Neural crest cell (in vitro differentiated cells): Measurements from ENCODE around the gene PKDREJ. TPM values are rescaled to one million over a fixed set of nuclear protein-coding genes. Genes with fewer than 3 reads are reported as not detected.

Experiments used
- DNase-seq: peaks from one replicate; pipeline ENCODE4 v3.0.0; 2021; ENCODE audit warnings: low read depth, mixed read lengths, low spot score
- H3K27ac Mint-ChIP-seq: one replicate; pipeline ENCODE4 v1.8.0; 2021; ENCODE audit warnings: mild to moderate bottlenecking, mixed read lengths; ENCODE audit not compliant: unreplicated experiment
- H3K27me3 Mint-ChIP-seq: 2 replicates; pipeline ENCODE4 v1.8.0; 2021; ENCODE audit warnings: low read depth, mild to moderate bottlenecking, mixed read lengths
- H3K36me3 Mint-ChIP-seq: 2 replicates; pipeline ENCODE4 v1.8.0; 2021; ENCODE audit warnings: low read depth, mild to moderate bottlenecking, mixed read lengths
- H3K4me1 Mint-ChIP-seq: 2 replicates; pipeline ENCODE4 v1.8.0; 2021; ENCODE audit warnings: mixed read lengths
- H3K4me3 Mint-ChIP-seq: one replicate; pipeline ENCODE4 v1.8.0; 2021; ENCODE audit warnings: mild to moderate bottlenecking, mixed read lengths
- H3K9me3 Mint-ChIP-seq: 2 replicates; pipeline ENCODE4 v1.8.0; 2021; ENCODE audit warnings: mixed read lengths
- total RNA-seq: library from RNA; stranded (reverse); gene quantifications from 2 replicates; pipeline ENCODE4 v1.2.1, GENCODE V29; 2021
- TF ChIP-seq, protein P1 (sequence below): fragments of 200-600 bp; sonication (generic); conservative IDR thresholded peaks from 2 replicates; pipeline ENCODE4 v1.5.0; 2021; ENCODE audit warnings: antibody characterized with exemption, mild to moderate bottlenecking

Gene PKDREJ
- total RNA-seq, 1 donor from 2014 or later, result 0.02 TPM

DNA sequence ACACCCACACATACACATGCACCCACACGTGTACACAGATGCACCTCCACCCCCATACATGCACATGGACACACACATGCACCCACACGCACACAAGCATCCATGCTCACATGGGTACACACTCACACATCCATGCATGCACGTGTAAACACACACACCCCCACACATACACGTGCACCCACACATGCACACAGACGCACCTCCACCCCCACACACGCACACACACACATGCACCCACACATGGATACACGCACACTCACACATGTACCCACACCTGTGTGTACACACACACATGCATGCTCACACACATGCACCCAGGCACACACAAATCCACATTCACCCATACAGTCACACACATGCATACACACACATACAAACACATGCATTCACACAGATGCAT, 37.5 kb downstream of the PKDREJ start:
- no peaks in the 10 kb centered on the region for H3K27me3 Mint-ChIP-seq
- TF ChIP-seq, protein P1, sequence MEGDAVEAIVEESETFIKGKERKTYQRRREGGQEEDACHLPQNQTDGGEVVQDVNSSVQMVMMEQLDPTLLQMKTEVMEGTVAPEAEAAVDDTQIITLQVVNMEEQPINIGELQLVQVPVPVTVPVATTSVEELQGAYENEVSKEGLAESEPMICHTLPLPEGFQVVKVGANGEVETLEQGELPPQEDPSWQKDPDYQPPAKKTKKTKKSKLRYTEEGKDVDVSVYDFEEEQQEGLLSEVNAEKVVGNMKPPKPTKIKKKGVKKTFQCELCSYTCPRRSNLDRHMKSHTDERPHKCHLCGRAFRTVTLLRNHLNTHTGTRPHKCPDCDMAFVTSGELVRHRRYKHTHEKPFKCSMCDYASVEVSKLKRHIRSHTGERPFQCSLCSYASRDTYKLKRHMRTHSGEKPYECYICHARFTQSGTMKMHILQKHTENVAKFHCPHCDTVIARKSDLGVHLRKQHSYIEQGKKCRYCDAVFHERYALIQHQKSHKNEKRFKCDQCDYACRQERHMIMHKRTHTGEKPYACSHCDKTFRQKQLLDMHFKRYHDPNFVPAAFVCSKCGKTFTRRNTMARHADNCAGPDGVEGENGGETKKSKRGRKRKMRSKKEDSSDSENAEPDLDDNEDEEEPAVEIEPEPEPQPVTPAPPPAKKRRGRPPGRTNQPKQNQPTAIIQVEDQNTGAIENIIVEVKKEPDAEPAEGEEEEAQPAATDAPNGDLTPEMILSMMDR, result no peak
- no peak overlapping the region for H3K4me3 Mint-ChIP-seq
- no peaks in the 10 kb centered on the region for H3K9me3 Mint-ChIP-seq
- H3K27ac Mint-ChIP-seq, result no peak overlapping the region
- peaks cover 14% of the 10 kb centered on the region for H3K36me3 Mint-ChIP-seq
- H3K4me1 Mint-ChIP-seq, result peaks cover 7% of the 10 kb centered on the region
- DNase-seq, result no peak

DNA sequence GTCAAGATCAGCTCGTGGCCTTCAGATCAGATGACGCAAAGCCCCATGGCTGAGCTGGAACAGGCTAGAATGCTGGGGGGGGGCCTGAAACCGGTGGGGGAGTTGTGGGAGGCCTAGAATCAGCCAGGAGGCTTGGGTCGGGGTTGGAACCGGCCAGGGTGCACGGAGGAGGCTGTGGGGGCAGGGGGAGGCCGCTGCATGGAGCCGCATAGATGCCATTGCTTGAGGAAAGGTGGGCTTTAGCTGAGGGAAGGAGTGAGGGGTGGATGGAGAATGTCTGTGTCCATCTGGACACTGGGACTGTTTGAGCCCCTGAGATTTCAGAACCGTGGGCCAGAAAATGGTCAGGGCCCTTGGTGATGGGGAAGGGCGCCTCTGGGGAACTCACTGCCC, 38.2 kb downstream of the PKDREJ start:
- H3K4me3 Mint-ChIP-seq, result no peak overlapping the region
- peaks cover 14% of the 10 kb centered on the region for H3K36me3 Mint-ChIP-seq
- no peaks in the 10 kb centered on the region for H3K27me3 Mint-ChIP-seq
- no peaks in the 10 kb centered on the region for H3K9me3 Mint-ChIP-seq
- TF ChIP-seq, protein P1, result no peak
- H3K27ac Mint-ChIP-seq, result no peak overlapping the region
- DNase-seq, result no peak
- peaks cover 7% of the 10 kb centered on the region for H3K4me1 Mint-ChIP-seq

DNA sequence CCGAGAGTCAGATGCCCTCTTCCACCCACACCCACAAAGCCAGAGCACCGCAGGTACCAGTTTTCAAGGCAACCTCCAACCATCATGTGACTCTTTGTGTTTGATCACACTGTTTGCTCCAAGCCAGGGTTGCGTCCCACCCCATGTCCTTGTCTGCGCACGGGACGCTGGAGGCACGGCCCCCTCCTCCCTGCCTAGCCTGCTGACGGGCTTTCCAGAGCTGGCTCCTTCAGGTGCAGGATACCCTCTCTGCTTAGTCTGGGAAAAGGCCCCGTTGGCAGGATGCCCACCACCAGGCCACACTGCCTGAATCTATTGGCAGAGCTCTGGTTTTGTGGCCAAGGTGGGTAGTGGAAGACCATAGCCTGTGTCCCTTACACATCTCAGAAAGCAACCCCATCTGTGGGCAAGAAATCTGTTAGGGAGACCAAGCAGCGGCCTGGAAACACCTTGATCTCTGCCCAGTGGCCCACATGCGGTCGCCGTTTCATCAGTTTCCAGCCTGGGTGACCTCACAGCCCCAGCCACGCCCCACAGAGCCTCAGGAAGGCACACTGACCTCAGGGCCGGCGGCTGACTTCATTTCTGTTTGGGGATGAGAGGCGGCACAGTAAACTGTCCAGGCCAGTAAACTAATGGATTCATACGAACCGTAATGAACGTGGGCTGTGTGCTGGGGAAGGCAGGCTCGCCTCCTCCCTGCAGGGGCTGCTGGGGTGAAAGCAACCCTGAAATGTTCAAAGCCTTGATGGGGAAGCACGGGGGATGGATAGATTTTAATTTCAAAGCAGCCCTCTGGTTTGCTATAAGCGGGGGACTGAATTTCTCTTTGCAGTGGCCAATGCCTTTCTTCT, 38.9 kb downstream of the PKDREJ start:
- no peak overlapping the region for H3K4me3 Mint-ChIP-seq
- no peaks in the 10 kb centered on the region for H3K9me3 Mint-ChIP-seq
- TF ChIP-seq, protein P1, result no peak
- H3K4me1 Mint-ChIP-seq, result peaks cover 7% of the 10 kb centered on the region
- peaks cover 19% of the 10 kb centered on the region for H3K36me3 Mint-ChIP-seq
- no peak overlapping the region for H3K27ac Mint-ChIP-seq
- no peak for DNase-seq
- H3K27me3 Mint-ChIP-seq, result no peaks in the 10 kb centered on the region

DNA sequence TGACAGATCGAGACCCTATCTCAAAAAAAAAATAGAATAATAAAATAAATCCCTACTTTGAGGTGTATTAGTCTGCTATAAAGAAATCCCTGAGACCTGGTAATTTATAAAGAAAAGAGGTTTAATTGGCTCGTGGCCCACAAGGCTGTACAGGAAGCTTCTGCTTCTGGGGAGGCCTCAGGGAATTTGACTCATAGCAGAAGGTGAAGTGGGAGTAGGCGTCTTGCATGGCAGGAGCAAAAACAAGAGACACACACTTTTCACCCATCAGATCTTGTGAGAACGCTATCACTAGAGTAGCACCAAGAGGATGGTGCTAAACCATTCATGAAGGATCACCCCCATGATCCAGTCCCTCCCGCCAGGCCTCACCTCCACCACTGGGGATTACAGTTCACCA, 42.2 kb downstream of the PKDREJ start:
- Mint-ChIP-seq H3K4me3 (no peak overlapping the region), H3K9me3 (no peaks in the 10 kb centered on the region), H3K4me1 (peaks cover 7% of the 10 kb centered on the region), H3K27ac (no peak overlapping the region), H3K36me3 (peaks cover 21% of the 10 kb centered on the region), H3K27me3 (no peaks in the 10 kb centered on the region)
- TF ChIP-seq, protein P1, result no peak
- DNase-seq, result no peak

GRCh38 chr22:46219636-46220035, 43.5 kb downstream of the PKDREJ start:
- TF ChIP-seq, protein P1, result no peak
- H3K9me3 Mint-ChIP-seq, result no peaks in the 10 kb centered on the region
- peaks cover 20% of the 10 kb centered on the region for H3K36me3 Mint-ChIP-seq
- no peaks in the 10 kb centered on the region for H3K27me3 Mint-ChIP-seq
- no peak overlapping the region for H3K4me3 Mint-ChIP-seq
- H3K4me1 Mint-ChIP-seq, result peaks cover 7% of the 10 kb centered on the region
- no peak for DNase-seq
- no peak overlapping the region for H3K27ac Mint-ChIP-seq
